HG03025 (cell line): Measurements from ENCODE around the gene MARCHF2.

ENCODE experiments used
- ATAC-seq: cut with Tn5 transposase; IDR thresholded peaks from one replicate; pipeline ENCODE4 v1.9.1; 2021; ENCODE audit warnings: mild to moderate bottlenecking, moderate library complexity; ENCODE audit not compliant: unreplicated experiment, low FRiP score

MARCHF2 gene

GRCh38 chr19:8386990-8387389, 26.1 kb upstream of the MARCHF2 start:
- no peak for ATAC-seq

- ATAC-seq = no peak
Observed at GRCh38 chr19:8387688-8388611, 25.2 kb upstream of the MARCHF2 start.

- no peak for ATAC-seq
Observed at GRCh38 chr19:8388612-8388958, 24.5 kb upstream of the MARCHF2 start.

GRCh38 chr19:8389891-8390616, 23.1 kb upstream of the MARCHF2 start, which contains the start of gene RAB11B:
Gene RAB11B (plus strand): TSS chr19:8390360. CDS start chr19:8390417, 57 bp downstream.
- ATAC-seq = peak; percentile 80

GRCh38 chr19:8390617-8390981, 22.5 kb upstream of the MARCHF2 start:
- ATAC-seq = peak; percentile 42

GRCh38 chr19:8391198-8392016, 21.7 kb upstream of the MARCHF2 start:
- ATAC-seq = no peak

GRCh38 chr19:8392017-8392591, 21.0 kb upstream of the MARCHF2 start:
- ATAC-seq = no peak

- ATAC-seq = no peak
Observed at GRCh38 chr19:8393192-8393870, 19.8 kb upstream of the MARCHF2 start.

GRCh38 chr19:8393871-8394250, 19.2 kb upstream of the MARCHF2 start:
- ATAC-seq = no peak

GRCh38 chr19:8395621-8396082, 17.5 kb upstream of the MARCHF2 start:
- no peak for ATAC-seq

GRCh38 chr19:8396185-8396562, 16.9 kb upstream of the MARCHF2 start:
- ATAC-seq = no peak

GRCh38 chr19:8396563-8397203, 16.4 kb upstream of the MARCHF2 start:
- no peak for ATAC-seq

GRCh38 chr19:8397271-8397670, 15.8 kb upstream of the MARCHF2 start:
- no peak for ATAC-seq

- ATAC-seq = no peak
Observed at GRCh38 chr19:8397746-8398310, 15.3 kb upstream of the MARCHF2 start.

GRCh38 chr19:8398311-8398771, 14.8 kb upstream of the MARCHF2 start:
- ATAC-seq = no peak

GRCh38 chr19:8399681-8400188, 13.4 kb upstream of the MARCHF2 start:
- ATAC-seq = no peak

GRCh38 chr19:8401981-8402411, 11.1 kb upstream of the MARCHF2 start:
- ATAC-seq = no peak

- no peak for ATAC-seq
Observed at GRCh38 chr19:8403098-8403819, 9.8 kb upstream of the MARCHF2 start.
